22Rv1 (cell line): ENCODE results near the gene AFF1.

ENCODE experiments used
- ZFX ChIP-seq: fragments of 450-650 bp; IDR thresholded peaks from 2 replicates; pipeline ENCODE4 v1.6.1; 2017; ENCODE audit warnings: antibody characterized with exemption, borderline replicate concordance
- TF ChIP-seq, protein P1 (sequence below): fragments of 450-650 bp; IDR thresholded peaks from 2 replicates; pipeline ENCODE4 v1.5.1; 2017; ENCODE audit warnings: mild to moderate bottlenecking

- TF ChIP-seq, protein P1, sequence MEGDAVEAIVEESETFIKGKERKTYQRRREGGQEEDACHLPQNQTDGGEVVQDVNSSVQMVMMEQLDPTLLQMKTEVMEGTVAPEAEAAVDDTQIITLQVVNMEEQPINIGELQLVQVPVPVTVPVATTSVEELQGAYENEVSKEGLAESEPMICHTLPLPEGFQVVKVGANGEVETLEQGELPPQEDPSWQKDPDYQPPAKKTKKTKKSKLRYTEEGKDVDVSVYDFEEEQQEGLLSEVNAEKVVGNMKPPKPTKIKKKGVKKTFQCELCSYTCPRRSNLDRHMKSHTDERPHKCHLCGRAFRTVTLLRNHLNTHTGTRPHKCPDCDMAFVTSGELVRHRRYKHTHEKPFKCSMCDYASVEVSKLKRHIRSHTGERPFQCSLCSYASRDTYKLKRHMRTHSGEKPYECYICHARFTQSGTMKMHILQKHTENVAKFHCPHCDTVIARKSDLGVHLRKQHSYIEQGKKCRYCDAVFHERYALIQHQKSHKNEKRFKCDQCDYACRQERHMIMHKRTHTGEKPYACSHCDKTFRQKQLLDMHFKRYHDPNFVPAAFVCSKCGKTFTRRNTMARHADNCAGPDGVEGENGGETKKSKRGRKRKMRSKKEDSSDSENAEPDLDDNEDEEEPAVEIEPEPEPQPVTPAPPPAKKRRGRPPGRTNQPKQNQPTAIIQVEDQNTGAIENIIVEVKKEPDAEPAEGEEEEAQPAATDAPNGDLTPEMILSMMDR, result no peak
- no peak for TF ChIP-seq ZFX
These were observed 118.4 kb downstream of the AFF1 start for GRCh38 chr4:87053176-87053658.
